H1 (cell line): ENCODE measurements around the gene CTBP2.

Source experiments
- POLR2A ChIP-seq, 2 experiments: IDR thresholded peaks; 1 replicate in 1 of 2; 2 replicates in 1 of 2; pipeline ENCODE4 v1.6.1; 2011; ENCODE audit warnings: low read depth in 2 of 2, low read length in 2 of 2, mild to moderate bottlenecking in 2 of 2; ENCODE audit errors: control extremely low read depth in 1 of 2
- TF ChIP-seq, protein P1 (sequence below), 3 experiments: IDR thresholded peaks; 1 replicate in 2 of 3; 2 replicates in 1 of 3; pipeline versions ENCODE4 v1.5.1 to v1.6.1; 2011; ENCODE audit warnings: low read length in 3 of 3, mild to moderate bottlenecking in 3 of 3, inconsistent platforms in 2 of 3, low read depth in 1 of 3, moderate library complexity in 1 of 3; ENCODE audit not compliant: insufficient read depth in 1 of 3; ENCODE audit errors: control extremely low read depth in 1 of 3

DNA sequence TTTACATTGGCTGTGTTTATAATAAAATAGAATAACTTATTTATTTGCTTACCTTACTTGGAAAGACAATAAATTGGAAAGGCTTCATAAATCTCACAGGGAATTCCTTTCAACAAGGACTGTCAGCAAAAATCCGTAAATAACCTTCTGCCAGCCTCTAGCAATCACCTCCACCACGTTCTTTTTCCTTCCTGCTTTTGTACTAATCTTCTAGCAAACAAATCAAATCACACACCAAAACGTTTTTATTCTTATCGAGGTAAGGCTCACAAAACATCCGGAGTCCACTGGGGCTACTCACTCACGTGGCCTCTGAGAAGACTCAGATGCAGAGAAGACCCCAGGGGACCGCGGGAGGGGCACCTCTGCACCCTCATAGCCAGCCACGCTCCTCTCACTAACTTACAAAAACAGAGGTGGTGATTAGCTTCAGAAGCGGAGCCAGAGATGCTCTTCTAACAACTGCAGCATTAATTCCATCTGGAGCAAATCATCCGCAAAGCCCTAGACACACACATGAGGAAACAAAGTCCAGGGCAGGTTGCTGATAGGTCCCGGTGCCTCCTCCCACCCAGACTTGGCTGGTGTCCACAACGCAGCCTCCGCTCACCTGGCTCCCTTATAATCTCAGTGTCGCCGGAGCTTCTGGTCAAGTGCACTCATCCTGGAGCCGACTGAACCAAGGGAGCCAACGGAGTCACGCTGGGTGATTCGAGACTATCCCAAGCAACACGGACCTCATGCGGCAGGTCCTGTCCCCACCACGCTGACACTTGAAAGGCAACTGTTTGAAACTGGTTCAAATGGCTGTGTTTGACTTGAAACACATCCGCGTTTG, 22.5 kb downstream of the CTBP2 start:
- TF ChIP-seq POLR2A (IDR thresholded peaks at IDR 0.05; ENCODE audit: control extremely low read depth in 1 of 2, low read depth in 2 of 2, low read length in 2 of 2) = no peak
- TF ChIP-seq, protein P1, sequence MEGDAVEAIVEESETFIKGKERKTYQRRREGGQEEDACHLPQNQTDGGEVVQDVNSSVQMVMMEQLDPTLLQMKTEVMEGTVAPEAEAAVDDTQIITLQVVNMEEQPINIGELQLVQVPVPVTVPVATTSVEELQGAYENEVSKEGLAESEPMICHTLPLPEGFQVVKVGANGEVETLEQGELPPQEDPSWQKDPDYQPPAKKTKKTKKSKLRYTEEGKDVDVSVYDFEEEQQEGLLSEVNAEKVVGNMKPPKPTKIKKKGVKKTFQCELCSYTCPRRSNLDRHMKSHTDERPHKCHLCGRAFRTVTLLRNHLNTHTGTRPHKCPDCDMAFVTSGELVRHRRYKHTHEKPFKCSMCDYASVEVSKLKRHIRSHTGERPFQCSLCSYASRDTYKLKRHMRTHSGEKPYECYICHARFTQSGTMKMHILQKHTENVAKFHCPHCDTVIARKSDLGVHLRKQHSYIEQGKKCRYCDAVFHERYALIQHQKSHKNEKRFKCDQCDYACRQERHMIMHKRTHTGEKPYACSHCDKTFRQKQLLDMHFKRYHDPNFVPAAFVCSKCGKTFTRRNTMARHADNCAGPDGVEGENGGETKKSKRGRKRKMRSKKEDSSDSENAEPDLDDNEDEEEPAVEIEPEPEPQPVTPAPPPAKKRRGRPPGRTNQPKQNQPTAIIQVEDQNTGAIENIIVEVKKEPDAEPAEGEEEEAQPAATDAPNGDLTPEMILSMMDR (IDR thresholded peaks at IDR 0.05; ENCODE audit: control extremely low read depth in 1 of 3, insufficient read depth in 1 of 3, low read depth in 1 of 3, low read length in 3 of 3) = no peak
